Neural progenitor cell (in vitro differentiated cells): ENCODE measurements around the gene WWTR1. TPM values are rescaled to one million over a fixed set of nuclear protein-coding genes. Genes with fewer than 3 reads are reported as not detected.
A peak's percentile ranks its signal among the peaks of the same experiment; 100 is the strongest.

Experiments used
- DNase-seq: peaks from one replicate; pipeline ENCODE4 v3.0.0-alpha.2; 2016; ENCODE audit warnings: low spot score
- H2AFZ ChIP-seq: fragments of 200-600 bp; sonication (generic); replicated peaks from 2 replicates; pipeline ENCODE4 v1.6.1; 2016; ENCODE audit warnings: antibody characterized with exemption
- H3F3A ChIP-seq: fragments of 200-600 bp; sonication (generic); 2 replicates; pipeline ENCODE4 v1.6.1; 2016; ENCODE audit warnings: antibody characterized with exemption, low read depth
- H3K27ac ChIP-seq: fragments of 200-600 bp; sonication (generic); 2 replicates; pipeline ENCODE4 v1.5.1; 2016; ENCODE audit warnings: mild to moderate bottlenecking
- H3K27me3 ChIP-seq: fragments of 200-600 bp; sonication (generic); 2 replicates; pipeline ENCODE4 v1.6.1; 2016; ENCODE audit warnings: mild to moderate bottlenecking, moderate library complexity
- H3K36me3 ChIP-seq: fragments of 200-600 bp; sonication (generic); 2 replicates; pipeline ENCODE4 v1.5.1; 2016
- H3K4me1 ChIP-seq: fragments of 200-600 bp; sonication (generic); 2 replicates; pipeline ENCODE4 v1.6.1; 2016; ENCODE audit warnings: mixed run types
- H3K4me2 ChIP-seq: fragments of 200-600 bp; sonication (generic); 2 replicates; pipeline ENCODE4 v1.6.1; 2016
- H3K4me3 ChIP-seq: fragments of 200-600 bp; sonication (generic); 2 replicates; pipeline ENCODE4 v1.5.1; 2016
- H3K79me2 ChIP-seq: fragments of 200-600 bp; sonication (generic); 2 replicates; pipeline ENCODE4 v1.6.1; 2016; ENCODE audit warnings: low read depth
- H3K9ac ChIP-seq: fragments of 200-600 bp; sonication (generic); 2 replicates; pipeline ENCODE4 v1.6.1; 2016
- H3K9me3 ChIP-seq: fragments of 200-600 bp; sonication (generic); 2 replicates; pipeline ENCODE4 v1.5.1; 2016; ENCODE audit warnings: low read depth
- H4K20me1 ChIP-seq: fragments of 200-600 bp; sonication (generic); 2 replicates; pipeline ENCODE4 v1.6.1; 2016; ENCODE audit warnings: low read depth
- H3K27ac Mint-ChIP-seq: 3 replicates; pipeline ENCODE4 v1.8.0; 2021; ENCODE audit warnings: mixed read lengths
- H3K27me3 Mint-ChIP-seq: 2 replicates; pipeline ENCODE4 v1.8.0; 2022; ENCODE audit warnings: low read depth, mild to moderate bottlenecking, inconsistent platforms, moderate library complexity, mixed read lengths; ENCODE audit not compliant: insufficient read depth
- H3K36me3 Mint-ChIP-seq: 3 replicates; pipeline ENCODE4 v1.8.0; 2021; ENCODE audit warnings: mixed read lengths
- H3K4me1 Mint-ChIP-seq: 3 replicates; pipeline ENCODE4 v1.8.0; 2021; ENCODE audit warnings: mixed read lengths
- H3K4me3 Mint-ChIP-seq: 3 replicates; pipeline ENCODE4 v1.8.0; 2021; ENCODE audit warnings: mild to moderate bottlenecking, moderate library complexity, mixed read lengths
- H3K9me3 Mint-ChIP-seq: 3 replicates; pipeline ENCODE4 v1.8.0; 2020; ENCODE audit warnings: mixed read lengths
- EZH2 ChIP-seq: fragments of 200-600 bp; sonication (generic); IDR thresholded peaks from 2 replicates; pipeline ENCODE4 v1.6.1; 2017; ENCODE audit warnings: antibody characterized with exemption, mild to moderate bottlenecking, moderate library complexity
- EZH2phosphoT487 ChIP-seq: fragments of 200-600 bp; sonication (generic); IDR thresholded peaks from 2 replicates; pipeline ENCODE4 v1.6.1; 2017; ENCODE audit warnings: antibody characterized with exemption
- total RNA-seq: library from RNA; depleted of rRNA; stranded (reverse); fragments of >200 nt; gene quantifications from 2 replicates; pipeline ENCODE4 v1.2.3, GENCODE V29; 2015; ENCODE audit warnings: low replicate concordance
- TF ChIP-seq, protein P1 (sequence below): fragments of 200-600 bp; sonication (generic); IDR thresholded peaks from 2 replicates; pipeline ENCODE4 v1.5.1; 2017; ENCODE audit warnings: antibody characterized with exemption, mild to moderate bottlenecking

Gene WWTR1
- total RNA-seq, 1 donor from 2014 or later = 13.9 TPM

GRCh38 chr3:149623824-149624223 lies 34.0 kb downstream of the WWTR1 start:
- H3K27me3 ChIP-seq = no peaks in the 10 kb centered on the region
- no peak overlapping the region for H3K27ac Mint-ChIP-seq
- H3K4me1 Mint-ChIP-seq = peaks cover 18% of the 10 kb centered on the region
- no peaks in the 10 kb centered on the region for H3K4me1 ChIP-seq
- H3K79me2 ChIP-seq = no peaks in the 10 kb centered on the region
- H3K4me2 ChIP-seq = no peak overlapping the region
- H3K27ac ChIP-seq = no peak overlapping the region
- no peak overlapping the region for H3K4me3 ChIP-seq
- H2AFZ ChIP-seq = no peak overlapping the region
- no peak overlapping the region for H3K9ac ChIP-seq
- no peaks in the 10 kb centered on the region for H3K36me3 ChIP-seq
- no peak for DNase-seq
- no peaks in the 10 kb centered on the region for H3K9me3 ChIP-seq
- H3K27me3 Mint-ChIP-seq = no peaks in the 10 kb centered on the region
- no peaks in the 10 kb centered on the region for H4K20me1 ChIP-seq
- H3F3A ChIP-seq = no peaks in the 10 kb centered on the region
- H3K9me3 Mint-ChIP-seq = peaks cover 15% of the 10 kb centered on the region
- H3K4me3 Mint-ChIP-seq = peak overlapping the region; percentile 28
- H3K36me3 Mint-ChIP-seq = peaks cover 18% of the 10 kb centered on the region
- TF ChIP-seq EZH2phosphoT487 (no peak), EZH2 (no peak)
- TF ChIP-seq, protein P1, sequence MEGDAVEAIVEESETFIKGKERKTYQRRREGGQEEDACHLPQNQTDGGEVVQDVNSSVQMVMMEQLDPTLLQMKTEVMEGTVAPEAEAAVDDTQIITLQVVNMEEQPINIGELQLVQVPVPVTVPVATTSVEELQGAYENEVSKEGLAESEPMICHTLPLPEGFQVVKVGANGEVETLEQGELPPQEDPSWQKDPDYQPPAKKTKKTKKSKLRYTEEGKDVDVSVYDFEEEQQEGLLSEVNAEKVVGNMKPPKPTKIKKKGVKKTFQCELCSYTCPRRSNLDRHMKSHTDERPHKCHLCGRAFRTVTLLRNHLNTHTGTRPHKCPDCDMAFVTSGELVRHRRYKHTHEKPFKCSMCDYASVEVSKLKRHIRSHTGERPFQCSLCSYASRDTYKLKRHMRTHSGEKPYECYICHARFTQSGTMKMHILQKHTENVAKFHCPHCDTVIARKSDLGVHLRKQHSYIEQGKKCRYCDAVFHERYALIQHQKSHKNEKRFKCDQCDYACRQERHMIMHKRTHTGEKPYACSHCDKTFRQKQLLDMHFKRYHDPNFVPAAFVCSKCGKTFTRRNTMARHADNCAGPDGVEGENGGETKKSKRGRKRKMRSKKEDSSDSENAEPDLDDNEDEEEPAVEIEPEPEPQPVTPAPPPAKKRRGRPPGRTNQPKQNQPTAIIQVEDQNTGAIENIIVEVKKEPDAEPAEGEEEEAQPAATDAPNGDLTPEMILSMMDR = no peak

- no peaks in the 10 kb centered on the region for H3K9me3 ChIP-seq
- Mint-ChIP-seq H3K9me3 (peaks cover 6% of the 10 kb centered on the region), H3K36me3 (peaks cover 9% of the 10 kb centered on the region), H3K4me1 (peaks cover 34% of the 10 kb centered on the region), H3K27ac (no peak overlapping the region), H3K4me3 (no peak overlapping the region), H3K27me3 (peaks cover 2% of the 10 kb centered on the region)
- H3K4me1 ChIP-seq = no peaks in the 10 kb centered on the region
- DNase-seq = no peak
- no peaks in the 10 kb centered on the region for H3K36me3 ChIP-seq
- H4K20me1 ChIP-seq = no peaks in the 10 kb centered on the region
- no peak overlapping the region for H3K4me2 ChIP-seq
- no peak overlapping the region for H2AFZ ChIP-seq
- TF ChIP-seq, protein P1 = no peak
- TF ChIP-seq EZH2phosphoT487 = no peak
- no peak for TF ChIP-seq EZH2
- no peak overlapping the region for H3K9ac ChIP-seq
- H3K27me3 ChIP-seq = no peaks in the 10 kb centered on the region
- H3F3A ChIP-seq = no peaks in the 10 kb centered on the region
- no peak overlapping the region for H3K27ac ChIP-seq
- no peak overlapping the region for H3K4me3 ChIP-seq
- no peaks in the 10 kb centered on the region for H3K79me2 ChIP-seq
Observed at GRCh38 chr3:149621218-149622005, 36.4 kb downstream of the WWTR1 start.

GRCh38 chr3:149620291-149621020 lies 37.4 kb downstream of the WWTR1 start:
- Histone ChIP-seq H4K20me1 (no peaks in the 10 kb centered on the region), H3K9me3 (no peaks in the 10 kb centered on the region), H3K27ac (no peak overlapping the region), H2AFZ (no peak overlapping the region), H3K4me2 (no peak overlapping the region), H3F3A (no peaks in the 10 kb centered on the region), H3K79me2 (no peaks in the 10 kb centered on the region), H3K27me3 (no peaks in the 10 kb centered on the region), H3K4me3 (no peak overlapping the region), H3K4me1 (no peaks in the 10 kb centered on the region), H3K9ac (no peak overlapping the region), H3K36me3 (no peaks in the 10 kb centered on the region)
- Mint-ChIP-seq H3K9me3 (no peaks in the 10 kb centered on the region), H3K27ac (no peak overlapping the region), H3K36me3 (peaks cover 6% of the 10 kb centered on the region), H3K4me3 (no peak overlapping the region), H3K27me3 (peaks cover 2% of the 10 kb centered on the region), H3K4me1 (peaks cover 34% of the 10 kb centered on the region)
- TF ChIP-seq EZH2 (no peak), EZH2phosphoT487 (no peak)
- TF ChIP-seq, protein P1 = no peak
- no peak for DNase-seq
